Measurements from ENCODE around the gene DTX2. TPM values are rescaled to one million over a fixed set of nuclear protein-coding genes. Genes with fewer than 3 reads are reported as not detected.

DTX2 gene
- total and polyA plus RNA-seq, 2 of the 4 experiments (the other 2 are of a cell fraction): 1.8 to 7.7 TPM

DNA sequence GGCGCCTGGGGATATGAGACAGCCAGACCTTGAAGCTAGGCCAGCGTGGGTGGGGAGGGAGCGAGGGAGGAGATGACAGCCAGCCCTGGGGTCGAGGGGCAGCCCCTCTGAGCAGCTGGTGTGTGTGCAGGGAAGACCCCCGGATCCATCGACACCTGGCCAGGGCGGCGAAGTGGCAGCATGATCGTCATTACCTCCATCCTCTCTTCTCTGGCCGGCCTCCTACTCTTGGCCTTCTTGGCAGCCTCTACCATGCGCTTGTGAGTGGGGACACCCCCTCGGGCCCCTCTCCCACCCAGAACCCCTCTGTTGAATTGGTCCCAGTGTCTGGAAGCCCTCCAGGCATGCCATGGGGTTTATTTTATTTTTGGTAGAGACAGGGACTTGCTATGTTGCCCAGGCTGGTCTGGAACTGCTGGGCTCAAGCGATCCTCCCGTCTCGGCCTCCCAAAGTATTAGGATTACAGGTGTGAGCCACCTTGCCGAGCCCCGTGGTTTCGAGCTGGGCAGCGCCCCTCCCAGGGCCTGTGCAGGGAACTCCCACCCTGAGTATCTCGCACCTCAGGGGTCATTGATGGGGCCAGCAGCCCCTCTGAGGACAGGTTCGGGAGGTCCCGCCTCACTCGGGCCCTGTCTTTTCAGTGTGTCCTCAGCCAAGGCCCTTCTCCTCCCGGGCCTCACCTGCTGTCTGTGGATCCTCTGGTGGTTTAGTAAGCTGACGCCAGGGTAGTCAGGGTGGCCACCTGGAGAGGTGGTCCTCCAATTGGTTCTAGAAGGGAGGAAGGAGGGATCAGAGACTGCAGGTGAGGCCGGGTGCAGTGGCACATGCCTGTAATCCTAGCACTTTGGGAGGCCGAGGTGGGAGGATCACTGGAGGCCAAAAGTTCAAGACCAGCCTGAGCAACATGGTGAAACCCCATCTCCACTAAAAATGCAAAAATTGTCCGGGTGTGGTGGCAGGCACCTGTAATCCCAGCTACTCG, 52.6 kb downstream of the DTX2 start (continued):
- TF ChIP-seq SMC3 (IDR thresholded peaks at IDR 0.05; ENCODE audit: low read depth, low read length): no peak

DNA sequence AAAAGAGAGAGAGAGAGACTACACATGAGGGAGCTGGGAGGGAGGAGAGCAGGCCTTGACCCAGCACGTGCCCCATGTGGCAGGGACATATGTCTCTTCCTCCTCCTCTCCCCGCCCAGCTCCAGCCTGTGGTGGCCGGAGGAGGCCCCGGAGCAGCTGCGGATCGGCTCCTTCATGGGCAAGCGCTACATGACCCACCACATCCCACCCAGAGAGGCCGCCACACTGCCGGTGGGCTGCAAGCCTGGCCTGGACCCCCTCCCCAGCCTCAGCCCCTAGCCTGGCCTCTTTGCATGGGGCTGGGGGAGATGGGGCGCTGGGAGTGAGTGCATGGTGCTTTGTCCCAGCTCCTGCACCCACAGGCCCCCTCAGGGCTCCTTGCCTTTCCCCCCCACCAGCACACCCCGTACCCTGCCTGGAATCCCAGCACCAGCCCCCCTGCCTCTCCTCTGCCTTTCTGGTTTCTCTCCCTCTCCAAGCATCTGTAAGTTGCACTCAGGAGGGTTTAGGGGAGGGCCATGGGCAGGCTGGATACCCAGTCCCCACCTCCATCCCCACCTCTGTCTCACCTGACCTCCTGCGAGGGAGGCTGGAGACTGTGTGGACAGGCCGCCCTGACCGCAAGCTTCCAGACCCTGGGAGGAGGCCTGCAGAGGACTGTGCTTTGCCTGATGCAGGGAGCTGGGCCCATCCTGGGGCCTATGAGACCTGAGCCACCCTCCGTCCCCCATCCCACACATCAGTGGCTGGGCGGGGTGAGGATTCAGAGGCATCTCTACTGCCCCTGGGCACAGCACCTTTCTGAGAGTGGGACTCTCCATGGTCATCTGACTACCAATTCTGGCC, 53.6 kb downstream of the DTX2 start:
- ChIA-PET POLR2A (ENCODE audit: unreplicated experiment) (no interaction called here), CTCF (no interaction called here)
- Histone ChIP-seq H4K20me1 (ENCODE audit: insufficient read depth, low read length) (no peaks in the 10 kb centered on the region), H3K4me3 (ENCODE audit: insufficient read depth, low read depth, low read length) (no peak overlapping the region), H3K56ac (ENCODE audit: extremely low read depth, insufficient read depth, low read length) (no peak overlapping the region), H4K91ac (ENCODE audit: insufficient read depth, low read depth, low read length) (no peak overlapping the region), H3K36me3 (ENCODE audit: control insufficient read depth, insufficient read depth, low read length) (no peaks in the 10 kb centered on the region), H3K27me3 (ENCODE audit: control insufficient read depth, insufficient read depth, low read length) (no peaks in the 10 kb centered on the region), H3K27ac (ENCODE audit: insufficient read depth, low read length) (no peak overlapping the region), H2BK120ac (ENCODE audit: low read depth, low read length) (no peak overlapping the region), H3K4me1 (ENCODE audit: control insufficient read depth, insufficient read depth, low read length) (peaks cover 2% of the 10 kb centered on the region; the same call in 1 of the 2 replicates), H2BK15ac (ENCODE audit: low read depth, low read length) (no peak overlapping the region), H4K5ac (ENCODE audit: low read depth, low read length) (no peak overlapping the region; the same call in 1 of the 2 replicates), H3K79me1 (ENCODE audit: low read depth in 1 of 2, low read length in 2 of 2) (no peaks in the 10 kb centered on the region), H2BK5ac (ENCODE audit: low read depth, low read length, poor library complexity, severe bottlenecking) (no peak overlapping the region), H3K4ac (ENCODE audit: low read depth, low read length) (no peak overlapping the region), H3K23ac (ENCODE audit: low read depth, low read length) (no peak overlapping the region), H2AK5ac (ENCODE audit: low read depth, low read length) (no peak overlapping the region; the same call in 1 of the 2 replicates), H3K18ac (ENCODE audit: low read depth, low read length) (no peak overlapping the region), H3K9me1 (ENCODE audit: insufficient read depth, low read length) (no peaks in the 10 kb centered on the region), H2AFZ (replicated peaks; ENCODE audit: low read length, poor library complexity) (no peak overlapping the region), H3K4me2 (ENCODE audit: low read depth, low read length) (no peak overlapping the region), H3K9me3 (ENCODE audit: control insufficient read depth, insufficient read depth, low read length) (no peaks in the 10 kb centered on the region), H4K8ac (ENCODE audit: low read depth in 2 of 2, low read length in 2 of 2) (no peak overlapping the region), H2BK20ac (ENCODE audit: low read depth, low read length) (no peak overlapping the region), H3K9ac (ENCODE audit: low read depth, low read length) (no peak overlapping the region), H3K14ac (replicated peaks; ENCODE audit: low read depth, low read length) (no peak overlapping the region), H2AK9ac (replicated peaks; ENCODE audit: low read depth, low read length, poor library complexity) (no peak overlapping the region)
- no peak for ATAC-seq (ENCODE audit: low read depth)
- BruUV-seq (replicated peaks): no TSS peak
- intact Hi-C loops (cut with micrococcal nuclease): no loop called here
- dilution Hi-C loops (cut with HindIII; ENCODE audit: low sequenced_read_pairs, unreplicated experiment): no loop called here
- no peak for TF ChIP-seq FOS (IDR thresholded peaks at IDR 0.05; ENCODE audit: low read depth, low read length)
- no peak for TF ChIP-seq RFX5 (IDR thresholded peaks at IDR 0.05; ENCODE audit: low read depth, low read length)
- no peak for TF ChIP-seq MXI1 (IDR thresholded peaks at IDR 0.05; ENCODE audit: borderline replicate concordance, low read depth, low read length)
- no peak for TF ChIP-seq RCOR1 (IDR thresholded peaks at IDR 0.05; ENCODE audit: insufficient replicate concordance, low read length)
- TF ChIP-seq MAZ (IDR thresholded peaks at IDR 0.05; ENCODE audit: borderline replicate concordance, low read depth, low read length): no peak
- TF ChIP-seq BHLHE40 (IDR thresholded peaks at IDR 0.05; ENCODE audit: low read depth, low read length): no peak
- no peak for DNase-seq
- WGBS, 2 experiments (ENCODE audit: extremely low coverage in 2 of 2, insufficient read length in 1 of 2): no CpG with 5 or more reads among the region's 16 CpGs
- in situ Hi-C loops (cut with MboI; ENCODE audit: low sequenced_read_pairs): no loop called here

Measured in IMR-90 (cell line).